HuH-7.5 (cell line): ENCODE results near the gene GIMAP4.
"Not testable (repeated sequence)": the region's sequence is repeated elsewhere in the genome, so short reads cannot be mapped to it uniquely, and the experiment has no call there.

Source experiments
- DNase-seq: peaks from one replicate; pipeline ENCODE4 v3.0.0; 2011; ENCODE audit warnings: low spot score

GIMAP4 gene

DNA sequence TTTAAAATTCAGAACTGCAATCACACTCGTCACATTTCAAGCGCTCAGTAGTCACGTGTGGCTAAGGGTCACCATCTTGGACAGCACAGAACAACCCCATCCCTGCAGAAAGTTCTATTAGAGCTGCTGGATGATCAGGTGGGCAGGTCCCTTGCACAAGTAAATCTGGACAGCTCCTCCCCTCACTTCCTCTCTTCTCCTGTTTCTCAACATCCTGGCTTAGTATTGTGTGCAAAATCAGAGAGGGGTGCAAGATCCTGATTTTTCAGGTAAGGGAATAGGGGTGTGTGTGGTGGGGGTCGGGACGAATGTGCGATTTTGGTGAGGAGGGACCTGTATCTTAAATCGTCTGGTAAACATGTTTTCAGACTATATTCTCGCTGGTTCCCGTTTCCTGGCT, at the start of gene GIMAP4:
Gene GIMAP4 (plus strand): TSS at position 222 of the 400 bp plus-strand sequence. CDS start 2,512 bp downstream, outside the sequence.
- DNase-seq: no peak

DNA sequence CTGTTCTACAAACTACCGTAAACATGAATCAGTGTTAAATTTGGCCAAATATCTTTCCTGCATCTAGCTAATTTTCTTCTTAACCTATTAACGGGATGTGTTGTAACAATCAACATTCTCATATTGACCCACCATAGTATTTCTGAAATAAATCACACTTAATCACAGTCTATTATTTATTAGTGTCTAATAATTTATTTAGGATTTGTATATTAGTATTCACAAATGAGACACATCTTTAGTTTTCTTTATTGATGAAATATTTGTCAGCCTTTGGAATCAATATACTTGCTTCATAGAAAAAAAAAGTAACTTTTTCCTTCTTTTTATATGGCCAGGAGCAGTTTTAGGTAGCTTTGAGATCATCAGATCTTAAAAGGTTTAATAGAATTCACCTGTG, 47.9 kb upstream of the GIMAP4 start:
- no peak for DNase-seq

DNA sequence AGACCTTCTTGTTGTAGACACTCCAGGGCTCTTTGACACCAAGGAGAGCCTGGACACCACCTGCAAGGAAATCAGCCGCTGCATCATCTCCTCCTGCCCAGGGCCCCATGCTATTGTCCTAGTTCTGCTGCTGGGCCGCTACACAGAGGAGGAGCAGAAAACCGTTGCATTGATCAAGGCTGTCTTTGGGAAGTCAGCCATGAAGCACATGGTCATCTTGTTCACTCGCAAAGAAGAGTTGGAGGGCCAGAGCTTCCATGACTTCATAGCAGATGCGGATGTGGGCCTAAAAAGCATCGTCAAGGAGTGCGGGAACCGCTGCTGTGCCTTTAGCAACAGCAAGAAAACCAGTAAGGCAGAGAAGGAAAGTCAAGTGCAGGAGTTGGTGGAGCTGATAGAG, 47.0 kb upstream of the GIMAP4 start:
- DNase-seq: no peak

DNA sequence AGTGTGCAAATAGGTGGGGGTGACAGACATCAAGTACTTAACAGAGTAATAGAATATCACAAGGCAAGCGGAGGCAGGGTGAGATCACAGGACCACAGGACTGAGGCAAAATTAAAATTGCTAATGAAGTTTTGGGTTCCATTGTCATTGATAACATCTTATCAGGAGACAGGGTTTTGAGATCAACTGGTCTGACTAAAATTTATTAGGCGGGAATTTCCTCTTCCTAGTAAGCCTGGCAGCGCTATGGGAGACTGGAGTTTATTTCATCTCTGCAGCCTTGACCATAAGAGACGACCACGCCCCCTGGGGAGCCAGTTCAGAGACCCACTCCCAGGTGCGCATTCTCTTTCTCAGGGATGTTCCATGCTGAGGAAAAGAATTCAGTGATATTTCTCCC, 44.3 kb upstream of the GIMAP4 start:
- not testable (repeated sequence) for DNase-seq

DNA sequence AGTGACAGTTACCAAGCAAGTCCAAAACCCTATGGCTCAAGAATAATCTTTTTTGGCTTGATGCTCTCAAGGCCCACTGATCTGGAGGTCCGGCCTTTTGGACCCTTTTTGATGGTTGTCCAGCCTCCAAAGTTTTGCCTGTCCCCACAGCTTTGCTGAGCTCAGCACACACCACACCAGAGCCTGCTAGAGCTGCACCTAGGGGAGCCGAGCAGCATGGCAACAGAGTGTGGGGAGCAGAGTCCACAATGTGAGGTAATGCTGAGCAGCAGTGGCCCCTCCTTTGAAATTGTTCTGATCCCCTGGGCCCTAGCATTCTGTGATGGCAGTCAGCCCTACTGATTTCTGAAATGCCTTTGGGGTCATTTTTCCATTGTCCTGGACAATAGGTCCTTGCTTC, 43.2 kb upstream of the GIMAP4 start:
- no peak for DNase-seq

DNA sequence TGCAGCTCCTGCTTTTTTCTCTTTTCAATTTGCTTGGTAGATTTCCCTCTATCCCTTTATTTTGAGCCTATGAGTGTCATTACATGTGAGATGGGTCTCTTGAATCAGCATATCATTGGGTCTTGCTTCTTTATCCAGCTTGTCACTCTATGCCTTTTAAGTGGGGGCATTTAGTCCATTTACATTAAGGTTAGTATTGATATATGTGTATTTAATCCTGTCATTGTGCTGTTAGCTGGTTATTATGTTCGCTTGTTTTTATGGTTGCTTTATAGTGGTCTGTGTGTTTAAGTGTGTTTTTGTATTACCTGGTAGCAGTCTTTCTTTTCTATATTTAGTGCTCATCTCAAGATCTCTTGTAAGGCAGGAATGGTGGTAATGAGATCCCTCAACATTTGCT, 35.5 kb upstream of the GIMAP4 start:
- DNase-seq: no peak

DNA sequence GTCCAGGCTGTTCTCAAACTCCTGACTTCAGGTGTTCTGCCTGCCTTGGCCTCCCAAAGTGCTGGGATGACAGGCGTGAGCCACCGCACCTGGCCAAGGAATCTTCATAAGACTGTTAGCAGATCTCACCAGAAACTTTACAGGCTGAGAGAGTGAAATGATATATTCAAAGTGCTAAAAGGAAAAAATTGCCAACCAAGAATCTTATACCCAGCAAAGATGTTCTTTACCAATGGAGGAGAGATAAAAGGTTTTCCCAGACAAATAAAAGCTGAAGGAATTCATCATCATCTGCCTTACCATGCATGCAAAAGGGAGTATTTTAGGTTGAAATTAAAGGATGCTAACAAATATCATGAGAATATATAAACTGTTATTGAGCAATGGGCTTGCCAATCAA, 28.9 kb upstream of the GIMAP4 start:
- no peak for DNase-seq

DNA sequence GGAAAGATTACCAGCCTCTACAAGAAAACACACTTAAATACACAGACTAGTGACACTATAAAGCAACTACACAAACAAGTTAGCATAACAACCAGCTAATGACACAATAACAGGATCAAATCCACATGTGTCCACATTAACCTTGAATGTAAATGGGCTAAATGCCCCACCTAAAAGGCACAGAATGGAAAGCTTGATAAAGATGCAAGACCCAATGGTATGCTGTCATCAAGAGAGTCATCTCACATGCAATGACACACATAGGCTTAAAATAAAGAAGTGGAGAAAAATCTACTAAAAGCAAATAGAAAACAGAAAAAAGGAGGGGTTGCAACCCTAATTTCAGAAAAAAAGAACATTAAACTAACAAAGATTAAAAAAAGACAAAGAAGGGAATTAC, 14.0 kb upstream of the GIMAP4 start:
- DNase-seq: no peak

DNA sequence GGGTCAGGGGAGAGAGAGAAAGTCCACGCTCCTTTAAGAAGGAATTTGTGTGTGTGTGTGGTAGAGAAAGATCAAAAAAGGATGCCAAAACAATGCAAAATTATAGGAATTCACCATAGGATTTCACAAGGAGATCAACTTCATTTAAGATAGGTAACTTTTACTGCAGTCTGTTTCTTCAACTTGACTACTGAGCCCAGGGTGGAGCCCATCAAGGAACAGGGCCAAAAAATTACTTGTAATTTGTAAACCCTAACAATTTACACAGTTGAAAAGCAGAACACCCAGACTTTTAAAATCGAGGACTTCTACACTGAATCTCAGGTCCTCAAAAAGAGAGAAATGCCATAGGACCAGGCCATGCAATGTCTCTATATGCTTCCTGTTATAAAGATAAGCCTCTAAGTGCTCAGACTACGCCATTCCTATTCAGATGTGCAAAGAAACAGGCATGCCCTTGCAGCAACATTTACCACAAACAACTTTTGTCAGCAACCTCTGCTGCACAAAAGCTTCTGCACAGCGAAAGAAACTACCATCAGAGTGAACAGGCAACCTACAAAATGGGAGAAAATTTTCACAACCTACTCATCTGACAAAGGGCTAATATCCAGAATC, 10.6 kb upstream of the GIMAP4 start:
- DNase-seq: no peak

DNA sequence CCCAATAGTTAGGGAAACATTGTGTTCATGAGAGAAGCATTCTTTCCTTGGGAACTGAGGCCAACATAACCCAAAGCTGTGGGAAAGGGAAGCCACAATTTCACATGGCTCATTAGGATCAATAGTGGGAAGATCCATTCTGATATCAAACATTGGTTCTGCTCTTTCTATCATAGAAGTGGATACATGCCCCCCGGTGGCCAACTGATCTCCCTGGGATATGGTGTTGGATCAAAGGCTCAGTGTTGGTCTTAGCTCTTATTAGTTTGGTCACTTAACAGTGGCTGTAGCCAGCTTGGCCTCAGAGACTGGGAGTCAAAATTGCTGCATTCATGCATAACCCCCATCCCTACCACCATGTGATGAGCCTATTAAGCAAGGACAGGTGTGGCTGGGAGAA, 6.7 kb upstream of the GIMAP4 start:
- DNase-seq: no peak

DNA sequence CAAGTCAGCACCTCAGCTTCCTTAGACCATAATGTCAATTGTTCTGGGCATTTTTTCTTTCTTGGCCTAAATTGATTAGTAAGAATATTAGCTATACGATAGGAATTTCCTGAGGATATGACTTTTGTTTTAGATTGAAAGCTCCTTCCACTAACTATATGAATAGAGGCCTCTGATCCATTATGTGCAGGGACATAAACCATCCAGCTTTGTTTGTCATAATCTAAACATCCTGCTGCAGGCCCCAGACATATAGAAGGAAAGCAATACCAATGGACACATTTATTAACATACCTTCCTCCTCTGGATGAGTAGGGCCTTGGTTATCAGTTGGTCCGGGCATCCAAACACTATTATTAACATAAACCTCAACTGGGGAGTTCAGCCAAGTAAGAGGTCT, 4.3 kb upstream of the GIMAP4 start:
- DNase-seq: no peak

DNA sequence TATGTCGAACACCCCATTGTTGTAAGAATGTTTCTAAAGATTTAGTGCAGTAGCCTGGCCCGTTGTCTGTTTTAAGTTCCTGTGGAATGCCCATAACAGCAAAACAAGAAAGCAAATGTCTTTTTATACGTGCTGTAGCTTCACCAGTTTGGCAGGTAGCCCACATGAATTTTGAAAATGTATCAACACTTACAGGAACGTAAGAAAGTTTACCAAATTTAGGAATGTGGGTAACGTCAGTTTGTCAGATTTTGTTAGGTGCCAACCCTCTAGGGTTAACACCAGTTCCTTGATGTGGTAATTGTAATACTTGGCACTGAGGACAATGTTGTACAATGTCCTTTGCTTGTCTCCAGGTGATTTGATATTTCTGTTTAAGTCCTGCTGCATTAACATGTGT, 3.2 kb upstream of the GIMAP4 start:
- no peak for DNase-seq

DNA sequence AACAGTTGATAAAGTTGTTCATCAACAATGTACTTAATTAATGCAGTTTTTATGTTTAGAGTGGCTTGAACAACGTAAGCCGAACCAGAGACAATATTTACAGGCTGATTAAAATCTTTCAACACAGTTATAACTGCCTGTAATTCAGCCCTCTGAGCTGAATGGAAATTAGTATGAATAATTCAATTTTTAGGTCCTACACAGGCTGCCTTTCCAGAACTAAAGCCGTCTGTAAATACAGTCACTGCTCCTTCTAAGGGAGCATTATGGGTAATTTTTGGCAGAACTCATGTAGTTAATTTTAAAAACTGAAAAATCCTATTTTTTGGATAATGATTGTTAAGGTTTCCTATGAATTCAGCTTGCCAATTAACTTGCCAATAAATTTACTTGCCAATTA, 2.6 kb upstream of the GIMAP4 start:
- DNase-seq: no peak

DNA sequence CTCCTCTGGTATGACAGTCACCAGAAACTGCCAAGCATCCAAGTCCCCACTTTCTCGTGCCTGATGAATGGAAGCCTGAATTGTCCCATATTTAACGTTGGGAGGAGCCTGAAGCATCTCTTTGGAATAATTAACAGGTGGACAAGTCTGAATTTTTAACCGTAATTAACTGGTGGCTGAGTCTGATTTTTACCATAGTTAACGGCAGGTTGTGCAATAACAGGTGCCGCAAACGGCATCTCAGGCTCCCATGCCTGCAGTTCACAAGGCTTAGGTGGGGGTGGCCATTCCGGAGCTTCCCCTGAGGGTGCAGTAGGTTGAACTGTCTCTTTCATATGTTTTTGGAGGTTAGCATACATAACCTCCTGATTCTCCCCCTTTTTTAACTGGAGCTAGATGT, 2.0 kb upstream of the GIMAP4 start:
- no peak for DNase-seq

DNA sequence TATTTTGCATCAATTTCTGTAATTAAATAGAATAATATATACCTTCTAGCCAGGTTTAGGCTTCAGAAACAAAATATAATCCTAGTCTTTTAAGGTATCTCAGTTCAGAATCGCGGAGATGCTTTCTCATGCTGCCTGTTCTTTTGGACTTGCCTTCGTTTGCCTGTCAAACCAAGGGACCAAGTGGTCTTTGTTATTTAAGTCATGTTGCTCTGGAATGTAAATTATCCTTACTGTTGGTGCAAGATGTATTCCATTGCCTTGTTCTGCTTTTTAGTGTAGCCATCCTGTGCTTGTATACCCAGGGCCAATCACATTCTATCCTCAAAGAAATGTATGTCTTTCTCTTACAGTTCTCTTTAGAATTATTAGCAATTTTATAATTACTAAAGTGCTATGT, 1.1 kb upstream of the GIMAP4 start:
- DNase-seq: no peak

DNA sequence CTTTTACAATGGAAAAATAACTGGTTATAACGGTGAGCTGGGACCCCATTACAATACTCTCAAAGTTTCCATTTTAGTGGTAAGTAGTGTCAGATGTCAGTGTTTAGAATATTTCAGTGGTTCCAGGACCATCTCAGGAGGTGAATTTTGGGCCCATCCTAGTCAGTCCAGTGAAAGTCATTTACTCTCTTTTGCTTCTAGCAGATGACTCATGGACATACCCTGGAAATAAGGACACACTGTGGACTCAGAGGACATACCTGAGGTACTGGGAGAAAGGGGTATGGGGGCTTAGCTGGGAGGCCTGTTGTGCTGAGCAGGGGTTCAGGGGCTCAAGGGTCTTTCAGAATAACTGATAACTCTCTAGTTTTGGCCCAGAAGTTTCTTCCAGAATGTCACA, 618 bp upstream of the GIMAP4 start:
- DNase-seq: no peak

DNA sequence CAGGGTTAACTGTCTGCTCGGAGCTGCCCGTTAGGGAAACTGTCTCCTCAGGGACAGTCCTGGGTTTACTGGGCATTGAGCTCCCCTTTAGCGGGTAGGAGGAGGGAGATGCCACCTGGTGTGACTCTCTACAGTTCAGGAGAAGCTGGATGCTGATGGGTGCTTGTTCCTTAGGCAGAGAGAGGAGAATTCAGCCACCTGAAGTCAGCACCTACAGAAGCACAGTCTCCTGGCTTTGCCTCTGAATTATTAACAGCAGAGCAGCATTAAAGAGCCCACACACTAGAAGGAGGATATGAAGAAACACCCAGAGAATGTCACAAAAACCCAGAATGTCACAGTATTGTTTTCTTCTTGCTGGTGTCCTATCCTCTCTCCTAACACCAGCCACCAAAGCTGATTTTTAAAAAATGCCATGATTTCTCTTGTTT, 696 bp downstream of the GIMAP4 start:
- DNase-seq: no peak

DNA sequence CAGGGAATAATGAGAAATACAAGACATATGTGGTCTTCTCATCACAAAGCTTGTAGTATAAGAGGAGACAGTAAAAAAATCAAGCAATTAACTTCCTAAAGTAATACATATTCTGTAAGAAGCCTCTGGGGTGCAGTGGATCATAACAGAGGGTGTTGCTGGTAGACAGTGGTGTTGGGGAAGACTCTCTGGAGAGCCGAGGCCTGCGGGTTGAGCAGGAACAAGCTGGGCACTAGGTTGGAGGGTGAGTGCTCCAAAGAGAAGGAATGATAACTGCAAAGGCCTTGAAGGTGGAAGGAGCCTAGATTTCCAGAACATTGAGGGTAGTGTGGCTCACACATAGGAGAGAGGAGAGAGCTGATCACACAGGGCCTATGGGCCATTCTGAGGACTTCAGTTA, 1.5 kb downstream of the GIMAP4 start:
- DNase-seq: no peak

DNA sequence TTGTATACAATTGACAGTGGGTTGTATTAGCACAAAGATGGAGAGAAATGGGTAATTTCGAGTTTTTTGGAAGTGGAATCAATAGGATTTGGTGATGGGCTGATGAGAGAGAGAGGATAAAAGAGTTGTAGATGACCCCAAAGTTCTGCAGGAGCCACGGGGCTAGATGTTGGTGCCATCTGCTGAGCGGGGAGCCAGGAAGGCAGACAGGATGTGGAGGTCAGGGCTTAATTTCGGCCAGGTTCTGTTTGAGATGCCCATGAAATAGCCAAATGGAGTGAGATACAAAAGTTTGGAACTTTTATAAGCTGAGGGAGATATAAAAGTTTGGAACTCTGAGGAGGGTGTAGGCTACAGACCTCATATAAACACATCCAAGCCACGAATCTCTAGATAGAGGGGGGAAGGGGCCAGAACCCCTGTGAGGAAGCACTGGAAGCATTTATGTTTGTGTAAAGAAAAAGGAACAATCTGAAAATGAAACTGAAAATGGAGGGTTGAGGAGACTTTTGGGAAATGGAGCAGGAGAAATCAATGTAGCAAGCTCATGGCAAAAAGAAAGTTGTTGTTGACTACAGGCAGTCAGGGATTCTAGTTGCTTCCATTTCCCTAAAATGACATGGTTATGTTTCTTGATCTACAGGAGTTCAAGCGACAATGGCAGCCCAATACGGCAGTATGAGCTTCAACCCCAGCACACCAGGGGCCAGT, 2.2 kb downstream of the GIMAP4 start:
- no peak for DNase-seq

DNA sequence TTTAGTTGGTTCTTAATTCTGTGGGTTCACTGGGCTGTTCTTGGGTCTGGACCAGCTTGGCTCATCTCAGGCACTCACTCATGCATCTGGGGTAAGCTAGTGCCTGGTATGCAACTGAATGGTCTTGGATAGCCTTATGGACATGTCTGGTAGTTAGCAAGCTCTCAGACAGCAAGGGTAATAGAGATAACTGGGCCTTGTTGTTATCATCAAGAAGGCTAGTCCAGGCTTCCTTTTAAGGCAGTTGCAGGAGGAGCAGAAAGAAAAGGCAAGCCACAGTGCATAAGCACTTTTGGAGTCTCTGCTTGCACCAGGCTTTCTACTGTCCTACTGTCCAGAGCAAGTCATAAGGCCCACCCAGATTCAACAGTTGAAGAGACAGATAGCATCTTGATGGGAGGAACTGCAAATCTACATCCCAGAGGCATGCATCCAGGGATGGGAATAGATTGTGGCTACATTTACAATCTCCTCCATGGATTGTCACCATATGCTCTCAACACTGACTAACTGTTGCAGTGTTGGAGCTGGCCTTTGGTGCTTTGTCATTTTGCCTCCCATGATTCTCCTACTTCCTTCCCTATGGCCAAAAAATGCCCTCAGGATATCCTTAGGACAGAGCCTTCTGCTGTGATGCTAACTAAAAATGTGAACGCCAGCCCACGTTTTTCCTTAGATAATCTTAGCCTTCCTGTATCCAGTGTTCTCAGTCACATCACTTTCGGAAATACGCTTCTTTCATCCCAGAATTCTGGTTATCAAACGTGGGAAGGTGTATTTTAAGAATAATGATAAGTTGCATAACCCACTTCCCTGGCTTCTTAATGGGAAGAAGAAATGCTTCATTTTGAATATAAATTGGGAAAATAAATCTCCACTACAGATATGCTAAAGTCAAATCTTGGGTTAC, 3.6 kb downstream of the GIMAP4 start:
- DNase-seq: no peak

DNA sequence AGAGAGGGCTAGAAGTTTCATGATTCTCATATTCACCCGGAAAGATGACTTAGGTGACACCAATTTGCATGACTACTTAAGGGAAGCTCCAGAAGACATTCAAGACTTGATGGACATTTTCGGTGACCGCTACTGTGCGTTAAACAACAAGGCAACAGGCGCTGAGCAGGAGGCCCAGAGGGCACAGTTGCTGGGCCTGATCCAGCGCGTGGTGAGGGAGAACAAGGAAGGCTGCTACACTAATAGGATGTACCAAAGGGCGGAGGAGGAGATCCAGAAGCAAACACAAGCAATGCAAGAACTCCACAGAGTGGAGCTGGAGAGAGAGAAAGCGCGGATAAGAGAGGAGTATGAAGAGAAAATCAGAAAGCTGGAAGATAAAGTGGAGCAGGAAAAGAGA, 5.3 kb downstream of the GIMAP4 start:
- no peak for DNase-seq

DNA sequence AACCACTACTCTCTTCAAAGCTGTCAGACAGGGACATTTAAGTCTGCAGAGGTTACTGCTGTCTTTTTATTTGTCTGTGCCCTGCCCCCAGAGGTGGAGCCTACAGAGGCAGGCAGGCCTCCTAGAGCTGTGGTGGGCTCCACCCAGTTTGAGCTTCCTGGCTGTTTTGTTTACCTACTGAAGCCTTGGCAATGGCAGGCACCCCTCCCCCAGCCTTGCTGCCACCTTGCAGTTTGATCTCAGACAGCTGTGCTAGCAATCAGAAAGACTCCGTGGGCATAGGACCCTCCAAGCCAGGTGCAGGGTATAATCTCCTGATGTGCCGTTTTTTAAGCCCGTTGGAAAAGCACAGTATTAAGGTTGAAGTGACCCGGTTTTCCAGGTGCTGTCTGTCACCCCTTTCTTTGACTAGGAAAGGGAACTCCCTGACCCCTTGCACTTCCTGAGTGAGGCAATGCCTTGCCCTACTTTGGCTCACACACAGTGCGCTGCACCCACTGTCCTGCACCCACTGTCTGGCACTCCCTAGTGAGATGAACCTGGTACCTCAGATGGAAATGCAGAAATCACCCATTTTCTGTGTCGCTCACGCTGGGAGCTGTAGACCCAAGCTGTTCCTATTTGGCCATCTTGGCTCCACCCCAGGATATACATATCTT, 12.9 kb downstream of the GIMAP4 start:
- DNase-seq: not testable (repeated sequence)
